GM13976 (cell line): ENCODE data around the gene CCDC57.
A peak's percentile ranks its signal among the peaks of the same experiment; 100 is the strongest.

Experiments
- DNase-seq: peaks from one replicate; pipeline ENCODE4 v3.0.0; 2012; ENCODE audit warnings: low spot score
- in situ Hi-C: fragments of 300-500 bp; cut with MboI; formaldehyde crosslinking; loops from one replicate; pipeline ENCODE4 v1.12.0; 2022; ENCODE audit warnings: low sequenced_read_pairs, mixed read lengths, inconsistent platforms; ENCODE audit not compliant: unreplicated experiment
- TF ChIP-seq, protein P1 (sequence below): IDR thresholded peaks from 2 replicates; pipeline ENCODE4 v1.5.1; 2012; ENCODE audit warnings: borderline replicate concordance, mild to moderate bottlenecking; ENCODE audit not compliant: insufficient read depth; ENCODE audit errors: extremely low read depth, missing control alignments, control extremely low read depth

The CCDC57 gene

GRCh38 chr17:82070611-82071010, 142.0 kb downstream of the CCDC57 start:
- in situ Hi-C loops = no loop called here
- TF ChIP-seq, protein P1, sequence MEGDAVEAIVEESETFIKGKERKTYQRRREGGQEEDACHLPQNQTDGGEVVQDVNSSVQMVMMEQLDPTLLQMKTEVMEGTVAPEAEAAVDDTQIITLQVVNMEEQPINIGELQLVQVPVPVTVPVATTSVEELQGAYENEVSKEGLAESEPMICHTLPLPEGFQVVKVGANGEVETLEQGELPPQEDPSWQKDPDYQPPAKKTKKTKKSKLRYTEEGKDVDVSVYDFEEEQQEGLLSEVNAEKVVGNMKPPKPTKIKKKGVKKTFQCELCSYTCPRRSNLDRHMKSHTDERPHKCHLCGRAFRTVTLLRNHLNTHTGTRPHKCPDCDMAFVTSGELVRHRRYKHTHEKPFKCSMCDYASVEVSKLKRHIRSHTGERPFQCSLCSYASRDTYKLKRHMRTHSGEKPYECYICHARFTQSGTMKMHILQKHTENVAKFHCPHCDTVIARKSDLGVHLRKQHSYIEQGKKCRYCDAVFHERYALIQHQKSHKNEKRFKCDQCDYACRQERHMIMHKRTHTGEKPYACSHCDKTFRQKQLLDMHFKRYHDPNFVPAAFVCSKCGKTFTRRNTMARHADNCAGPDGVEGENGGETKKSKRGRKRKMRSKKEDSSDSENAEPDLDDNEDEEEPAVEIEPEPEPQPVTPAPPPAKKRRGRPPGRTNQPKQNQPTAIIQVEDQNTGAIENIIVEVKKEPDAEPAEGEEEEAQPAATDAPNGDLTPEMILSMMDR = no peak
- DNase-seq = no peak

- in situ Hi-C loops = no loop called here
- peak; percentile 95 for DNase-seq
- TF ChIP-seq, protein P1 = no peak
These were observed 146.9 kb downstream of the CCDC57 start, which contains the start of gene DUS1L for GRCh38 chr17:82065638-82066303. DUS1L (minus strand) TSS chr17:82065804; CDS start chr17:82065059, 745 bp downstream.

DNA sequence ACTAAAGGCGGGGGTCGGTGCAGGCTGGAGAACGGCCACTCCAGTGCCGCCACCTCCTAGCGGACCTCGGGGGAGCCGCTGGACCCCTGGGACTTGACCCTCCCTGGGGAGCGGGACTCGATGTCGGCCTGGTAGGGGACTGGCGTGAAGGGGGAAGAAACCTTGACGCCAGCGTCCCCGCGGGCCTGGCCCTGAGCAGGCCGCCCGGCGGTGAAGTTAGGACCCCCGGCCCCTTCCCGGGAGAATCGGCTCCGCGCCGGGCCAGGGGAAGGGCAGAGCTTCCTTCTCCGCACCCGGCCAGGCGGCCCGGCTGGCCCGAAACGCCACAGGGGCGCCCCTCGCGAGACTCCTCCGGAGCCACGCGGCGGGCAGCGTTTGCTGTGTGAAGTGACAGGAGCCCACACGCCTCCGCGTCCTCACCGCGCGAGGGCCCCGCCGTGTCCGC, 147.4 kb downstream of the CCDC57 start:
- TF ChIP-seq, protein P1 = no peak
- in situ Hi-C loops = no loop called here
- DNase-seq = no peak

GRCh38 chr17:82064433-82065192, 148.0 kb downstream of the CCDC57 start:
- in situ Hi-C loops = no loop called here
- no peak for DNase-seq
- TF ChIP-seq, protein P1 = no peak

DNA sequence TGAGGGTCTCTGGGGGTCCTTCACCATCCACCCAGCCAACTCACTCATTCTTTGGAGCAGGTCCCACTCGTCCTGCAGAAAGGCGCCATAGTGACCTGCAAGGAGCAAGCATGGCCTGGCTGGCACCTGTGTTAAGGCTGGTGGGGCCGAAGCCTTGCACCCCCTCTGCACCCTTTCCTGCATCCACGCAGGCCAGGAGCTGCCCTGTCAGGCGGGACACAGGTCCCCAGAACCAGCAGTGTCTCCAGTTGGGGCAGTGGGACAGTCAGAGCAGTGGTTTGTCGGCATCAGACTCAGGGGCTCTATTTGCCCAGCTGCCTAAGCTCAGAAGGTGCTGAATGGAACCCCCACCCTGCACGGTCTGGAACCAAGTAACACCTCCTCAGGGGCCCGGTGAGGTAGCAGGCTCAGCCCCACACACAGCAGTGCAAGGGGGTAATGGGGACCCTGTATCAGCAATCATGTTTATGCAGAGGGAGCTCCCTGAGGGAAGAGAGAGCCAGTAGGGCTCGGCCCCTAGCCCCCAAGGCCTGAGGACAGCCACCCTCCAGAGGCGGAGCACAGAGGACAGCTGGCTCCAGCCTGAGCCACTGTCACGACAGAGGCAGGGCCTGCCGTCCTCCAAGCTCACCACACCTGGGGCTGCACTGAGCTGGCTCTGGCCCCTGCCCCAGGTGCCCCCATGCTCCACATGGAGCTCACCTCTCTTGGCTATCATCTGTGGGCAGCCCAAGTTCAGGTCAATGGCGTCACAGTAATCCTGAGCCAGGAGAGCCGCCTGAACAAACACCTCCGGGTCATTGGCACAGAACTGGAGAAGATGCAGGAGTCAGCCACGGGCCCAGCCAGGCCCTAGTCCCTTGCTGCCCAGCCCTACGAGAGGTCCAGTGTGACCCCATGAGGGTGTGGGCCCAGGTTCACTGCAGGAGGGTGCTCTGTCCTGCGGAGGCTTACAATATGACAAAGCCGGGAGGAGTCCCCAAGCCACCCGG, 148.9 kb downstream of the CCDC57 start:
- TF ChIP-seq, protein P1 = no peak
- in situ Hi-C loops = no loop called here
- no peak for DNase-seq

- no peak for DNase-seq
- in situ Hi-C loops = no loop called here
- TF ChIP-seq, protein P1 = no peak
These were observed 149.7 kb downstream of the CCDC57 start for GRCh38 chr17:82062984-82063368.
